NCI-H2171 (cell line): ENCODE measurements around the gene SDCCAG8.
"Not testable (repeated sequence)": the region's sequence is repeated elsewhere in the genome, so short reads cannot be mapped to it uniquely, and the experiment has no call there.

Experiments used
- DNase-seq: peaks from one replicate; lab custom pipeline; 2025; lab: John Stamatoyannopoulos, UW

Gene SDCCAG8

GRCh38 chr1:243255791-243256512 lies at the start of gene SDCCAG8:
Gene SDCCAG8, plus strand, starts transcription at chr1:243256041. Its CDS starts 133 bp downstream, at chr1:243256174.
- DNase-seq, result peak; percentile 97

GRCh38 chr1:243211984-243212383 lies 43.9 kb upstream of the SDCCAG8 start:
- not testable (repeated sequence) for DNase-seq

- no peak for DNase-seq
Measured at GRCh38 chr1:243213045-243213787, 42.6 kb upstream of the SDCCAG8 start.

GRCh38 chr1:243215276-243215875 lies 40.5 kb upstream of the SDCCAG8 start:
- not testable (repeated sequence) for DNase-seq

GRCh38 chr1:243216741-243217140 lies 39.1 kb upstream of the SDCCAG8 start:
- no peak for DNase-seq

- DNase-seq, result no peak
Measured at GRCh38 chr1:243217349-243217748, 38.5 kb upstream of the SDCCAG8 start.

GRCh38 chr1:243218059-243218458 lies 37.8 kb upstream of the SDCCAG8 start:
- DNase-seq, result no peak

GRCh38 chr1:243227622-243228021 lies 28.2 kb upstream of the SDCCAG8 start:
- DNase-seq, result no peak

- no peak for DNase-seq
Measured at GRCh38 chr1:243229526-243229925, 26.3 kb upstream of the SDCCAG8 start.

- DNase-seq, result peak; percentile 19
Measured at GRCh38 chr1:243230914-243231313, 24.9 kb upstream of the SDCCAG8 start.

- DNase-seq, result no peak
Measured at GRCh38 chr1:243233908-243234307, 21.9 kb upstream of the SDCCAG8 start.

- no peak for DNase-seq
Measured at GRCh38 chr1:243234978-243235647, 20.7 kb upstream of the SDCCAG8 start.

- no peak for DNase-seq
Measured at GRCh38 chr1:243236604-243237252, 19.1 kb upstream of the SDCCAG8 start.

- DNase-seq, result no peak
Measured at GRCh38 chr1:243244432-243244841, 11.4 kb upstream of the SDCCAG8 start.

GRCh38 chr1:243246916-243247315 lies 8.9 kb upstream of the SDCCAG8 start:
- DNase-seq, result no peak

GRCh38 chr1:243247901-243248300 lies 7.9 kb upstream of the SDCCAG8 start:
- DNase-seq, result no peak

- no peak for DNase-seq
Measured at GRCh38 chr1:243249214-243249613, 6.6 kb upstream of the SDCCAG8 start.

- no peak for DNase-seq
Measured at GRCh38 chr1:243250102-243250501, 5.7 kb upstream of the SDCCAG8 start.

GRCh38 chr1:243251539-243251938 lies 4.3 kb upstream of the SDCCAG8 start:
- no peak for DNase-seq

- no peak for DNase-seq
Measured at GRCh38 chr1:243253211-243253925, 2.5 kb upstream of the SDCCAG8 start.

- no peak for DNase-seq
Measured at GRCh38 chr1:243253926-243254232, 2.0 kb upstream of the SDCCAG8 start.
